Subcutaneous adipose tissue (tissue), 4 donors: ENCODE data around the gene TJP3. TPM values are rescaled to one million over a fixed set of nuclear protein-coding genes. Genes with fewer than 3 reads are reported as not detected.

ENCODE experiments used
- total RNA-seq, 4 donors: library from RNA; depleted of rRNA; stranded (reverse); fragments of >200 nt; gene quantifications; one replicate each; pipeline ENCODE4 v1.1.0, GENCODE V29; 2016
- TF ChIP-seq, protein P1 (sequence below): fragments of 450-650 bp; IDR thresholded peaks from one replicate; pipeline ENCODE4 v1.5.1; 2016; ENCODE audit warnings: low read depth, mild to moderate bottlenecking, control low read depth, antibody characterized with exemption, moderate library complexity

Gene TJP3
- total RNA-seq, 4 donors from 2014 or later, result 0.22 TPM; not detected in 3

DNA sequence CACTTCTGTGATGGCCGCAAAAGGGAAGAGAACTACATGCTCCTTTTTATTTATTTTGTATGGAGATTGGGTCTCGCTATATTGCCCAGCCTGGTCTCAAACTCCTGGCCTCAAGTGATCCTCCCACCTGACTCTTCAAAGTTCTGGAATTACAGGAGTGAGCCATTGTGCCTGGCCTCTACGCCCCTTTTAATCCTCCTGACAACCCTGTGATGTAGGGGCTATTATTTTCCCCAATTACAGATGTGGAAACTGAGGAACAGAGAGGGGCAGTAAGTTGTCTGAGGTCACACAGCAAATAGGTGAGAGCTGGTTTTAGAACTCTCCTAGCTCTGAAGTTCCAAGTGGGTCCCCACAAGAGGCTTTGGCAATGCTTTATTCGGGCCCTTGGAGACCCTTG is 11.7 kb downstream of the TJP3 start:
- TF ChIP-seq, protein P1, sequence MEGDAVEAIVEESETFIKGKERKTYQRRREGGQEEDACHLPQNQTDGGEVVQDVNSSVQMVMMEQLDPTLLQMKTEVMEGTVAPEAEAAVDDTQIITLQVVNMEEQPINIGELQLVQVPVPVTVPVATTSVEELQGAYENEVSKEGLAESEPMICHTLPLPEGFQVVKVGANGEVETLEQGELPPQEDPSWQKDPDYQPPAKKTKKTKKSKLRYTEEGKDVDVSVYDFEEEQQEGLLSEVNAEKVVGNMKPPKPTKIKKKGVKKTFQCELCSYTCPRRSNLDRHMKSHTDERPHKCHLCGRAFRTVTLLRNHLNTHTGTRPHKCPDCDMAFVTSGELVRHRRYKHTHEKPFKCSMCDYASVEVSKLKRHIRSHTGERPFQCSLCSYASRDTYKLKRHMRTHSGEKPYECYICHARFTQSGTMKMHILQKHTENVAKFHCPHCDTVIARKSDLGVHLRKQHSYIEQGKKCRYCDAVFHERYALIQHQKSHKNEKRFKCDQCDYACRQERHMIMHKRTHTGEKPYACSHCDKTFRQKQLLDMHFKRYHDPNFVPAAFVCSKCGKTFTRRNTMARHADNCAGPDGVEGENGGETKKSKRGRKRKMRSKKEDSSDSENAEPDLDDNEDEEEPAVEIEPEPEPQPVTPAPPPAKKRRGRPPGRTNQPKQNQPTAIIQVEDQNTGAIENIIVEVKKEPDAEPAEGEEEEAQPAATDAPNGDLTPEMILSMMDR, result no peak

DNA sequence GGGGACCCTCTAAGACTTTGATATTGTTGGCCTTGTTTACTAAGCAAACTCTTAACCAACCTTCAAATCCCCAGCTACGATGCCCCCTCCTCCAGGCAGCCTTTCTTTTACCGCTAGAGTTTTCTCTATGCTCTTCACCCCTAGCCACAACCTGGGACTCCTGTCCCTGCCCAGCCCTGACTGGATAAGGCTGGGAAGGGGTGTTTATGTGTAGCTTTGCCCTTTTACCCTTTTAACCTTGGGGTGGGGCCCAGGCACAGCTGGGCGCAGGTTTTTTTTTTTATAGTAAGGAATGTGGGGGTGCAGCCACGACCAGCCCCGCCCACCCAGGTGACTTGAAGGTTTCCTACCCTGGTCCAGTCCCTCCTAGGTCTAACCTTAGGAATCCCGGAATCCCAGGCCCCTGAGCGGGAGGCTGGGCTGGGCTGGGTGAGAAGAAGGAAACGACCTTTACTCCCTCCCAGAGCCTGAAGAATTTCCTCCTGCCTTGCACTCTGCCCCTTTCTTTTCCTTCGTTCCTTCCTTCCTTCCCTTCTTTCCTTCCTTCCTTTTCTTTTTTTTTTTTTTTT is 12.2 kb downstream of the TJP3 start:
- TF ChIP-seq, protein P1, result no peak

DNA sequence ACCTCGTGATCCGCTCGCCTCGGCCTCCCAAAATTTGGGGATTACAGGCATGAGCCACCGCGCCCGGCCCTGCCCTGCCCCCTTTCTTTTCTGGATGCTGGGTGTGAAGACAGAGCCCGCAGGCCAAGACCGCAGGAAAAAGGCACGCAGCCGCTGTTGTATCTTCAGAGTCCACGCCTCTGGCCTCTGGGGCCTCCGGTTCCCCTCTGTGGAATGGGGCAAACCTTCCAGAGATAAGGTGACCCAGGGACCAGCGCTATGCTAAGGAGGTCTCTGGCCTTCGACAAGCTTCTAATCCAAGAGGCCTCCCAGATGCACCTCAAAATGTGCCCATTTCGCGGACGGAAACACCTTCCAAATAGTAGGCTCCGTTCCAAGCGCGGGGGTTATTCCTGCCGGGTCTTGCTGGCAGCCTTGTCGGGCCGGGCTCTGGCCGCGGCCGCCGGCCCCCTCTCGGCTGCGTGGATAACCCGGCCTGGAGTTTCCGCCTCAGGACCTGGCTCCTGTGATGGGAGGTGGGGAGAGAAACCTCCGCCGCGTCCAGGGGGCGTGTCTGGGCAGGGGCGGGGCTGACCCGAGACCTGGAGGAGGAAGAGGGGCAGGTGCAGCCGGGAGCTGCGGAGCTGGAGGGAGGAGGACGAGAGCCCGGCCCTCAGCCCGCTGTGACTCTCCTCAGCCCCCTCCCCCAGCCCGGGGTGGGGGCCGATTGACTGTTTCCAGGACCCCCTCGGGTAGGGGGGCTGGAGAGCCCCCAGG is 13.1 kb downstream of the TJP3 start:
- TF ChIP-seq, protein P1, result no peak

DNA sequence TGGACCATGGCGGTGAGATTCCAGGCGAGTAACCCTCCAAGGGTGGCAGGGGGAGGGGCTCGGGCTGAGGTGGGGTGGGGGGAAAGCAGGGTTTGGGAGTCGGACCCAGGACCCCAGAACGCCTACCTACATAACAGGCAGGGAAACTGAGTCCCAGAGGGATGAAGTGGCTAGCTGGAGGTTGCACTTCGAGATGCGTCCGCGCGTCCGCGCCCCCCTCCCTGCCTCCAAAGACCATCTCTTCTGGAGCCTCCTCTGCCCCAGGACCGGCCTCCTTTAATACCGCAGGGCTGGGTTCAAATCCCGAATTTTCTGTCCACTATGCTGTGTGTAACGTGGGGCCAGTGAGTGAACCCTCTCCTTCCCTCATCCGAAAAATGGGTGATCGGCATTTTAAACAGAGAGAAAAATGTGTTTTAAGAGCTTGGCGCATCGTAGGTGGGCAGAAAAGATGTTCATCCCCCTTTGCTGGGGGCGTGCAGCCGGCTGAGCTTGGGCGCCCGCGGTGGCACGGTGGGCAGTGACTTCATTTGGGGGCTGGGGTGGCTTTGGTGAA is 13.8 kb downstream of the TJP3 start:
- TF ChIP-seq, protein P1, result no peak

DNA sequence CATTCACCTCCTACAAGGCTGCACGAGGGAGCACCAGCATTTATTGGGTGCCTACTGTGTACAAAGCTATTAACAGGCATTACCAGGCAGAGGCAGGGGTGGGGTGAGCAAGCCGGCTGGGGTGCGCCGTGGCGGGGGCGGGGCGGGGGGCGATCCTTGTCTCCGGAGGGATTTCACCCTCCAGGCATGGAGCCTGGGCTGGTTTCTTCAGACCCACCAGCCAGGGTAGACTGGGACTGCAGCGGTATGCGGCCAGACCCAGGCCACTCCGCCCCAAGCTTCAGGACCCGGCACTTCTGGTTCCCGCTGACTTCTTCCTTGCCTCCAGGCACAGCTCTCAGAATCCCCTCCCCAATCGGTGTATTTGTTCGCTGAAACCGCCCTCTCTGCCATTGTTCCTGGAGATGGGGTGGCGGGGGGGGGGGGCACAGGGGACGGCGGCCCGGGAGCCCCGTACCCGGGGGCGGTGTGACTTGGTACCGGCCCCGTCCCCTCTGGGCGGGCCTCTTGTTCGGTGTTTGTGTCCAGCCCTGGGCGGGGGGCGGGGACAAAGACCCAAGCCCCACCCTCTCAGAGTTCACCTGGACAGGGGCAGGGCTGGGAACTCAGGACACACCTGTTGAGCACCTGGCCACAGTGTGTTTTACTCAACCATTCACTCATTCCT is 14.4 kb downstream of the TJP3 start:
- TF ChIP-seq, protein P1, result no peak

DNA sequence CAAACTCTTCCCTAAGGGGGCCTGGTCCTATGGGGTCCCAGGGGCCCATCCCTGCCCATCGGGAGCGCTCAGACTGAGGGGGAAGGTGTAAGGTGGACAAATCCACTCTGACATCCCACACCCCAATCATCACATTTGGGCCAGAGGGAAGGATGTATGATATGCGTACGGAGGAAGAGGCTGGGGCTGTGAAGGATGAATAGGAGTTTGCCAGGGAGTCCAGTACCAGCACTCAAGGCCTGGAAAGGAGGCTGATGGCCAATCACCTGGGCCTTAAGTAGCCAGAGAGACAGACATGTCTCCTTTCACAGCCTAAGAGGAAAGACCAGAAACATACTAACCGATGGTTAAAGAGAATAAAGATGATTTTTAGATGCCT is 14.9 kb downstream of the TJP3 start:
- TF ChIP-seq, protein P1, result no peak

DNA sequence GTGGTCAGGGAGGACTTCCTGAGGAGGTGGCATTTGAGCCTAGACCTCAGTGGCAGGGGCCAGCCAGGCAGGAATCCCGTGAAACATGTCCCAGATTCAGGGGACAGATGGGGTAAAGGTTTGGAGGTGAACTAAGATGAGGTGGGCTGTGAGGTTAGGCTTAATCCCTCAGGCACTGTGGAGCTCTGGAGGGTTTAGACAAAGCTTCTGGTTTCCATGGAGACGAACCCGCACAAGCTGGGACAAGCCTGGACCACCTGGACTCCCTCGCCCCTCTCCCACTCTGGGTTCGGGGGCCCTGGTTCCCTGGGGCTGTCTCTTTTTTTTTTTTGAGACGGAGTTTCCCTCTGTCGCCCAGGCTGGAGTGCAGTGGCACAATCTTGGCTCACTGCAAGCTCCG is 15.7 kb downstream of the TJP3 start:
- TF ChIP-seq, protein P1, result no peak
